HepG2 (cell line): Measurements from ENCODE around the gene TCEANC2. TPM values are rescaled to one million over a fixed set of nuclear protein-coding genes. Genes with fewer than 3 reads are reported as not detected.
A peak's percentile ranks its signal among the peaks of the same experiment; 100 is the strongest.

Experiments used
- ASH2L ChIP-seq: fragments of 300-600, 200-600 bp; sonication (generic); IDR thresholded peaks from 2 replicates; pipeline ENCODE4 v1.7.0; 2017; ENCODE audit warnings: low read depth, mild to moderate bottlenecking, moderate library complexity, mixed read lengths, low read length; ENCODE audit not compliant: insufficient read length
- CEBPG ChIP-seq: IDR thresholded peaks from 2 replicates; pipeline ENCODE4 v1.6.1; 2016
- FOXP1 ChIP-seq, 2 experiments: fragments of 450-650 bp in 1 of 2; IDR thresholded peaks; 2 replicates each; pipeline ENCODE4 v1.6.1; 2017 to 2018; ENCODE audit warnings: antibody characterized with exemption in 1 of 2
- GABPA ChIP-seq, 2 experiments: IDR thresholded peaks; 2 replicates each; pipeline ENCODE4 v1.6.1; 2011 to 2016; ENCODE audit warnings: low read depth in 2 of 2, low read length in 1 of 2, missing biosample characterization in 1 of 2, missing genetic modification characterization in 1 of 2
- GATAD2A ChIP-seq: IDR thresholded peaks from 2 replicates; pipeline ENCODE4 v1.6.1; 2016
- KDM5A ChIP-seq: fragments of 200-600 bp; sonication (generic); IDR thresholded peaks from 2 replicates; pipeline ENCODE4 v1.7.0; 2018; ENCODE audit warnings: antibody characterized with exemption, mild to moderate bottlenecking, low read length, borderline replicate concordance
- NCOA1 ChIP-seq: sonication (generic); formaldehyde crosslinking; IDR thresholded peaks from 2 replicates; pipeline ENCODE4 v1.9.0; 2021; ENCODE audit warnings: missing genetic modification reagents
- NCOA2 ChIP-seq: sonication (generic); formaldehyde crosslinking; IDR thresholded peaks from 2 replicates; pipeline ENCODE4 v1.8.0; 2022; ENCODE audit warnings: inconsistent platforms
- NR2C2 ChIP-seq: sonication (generic); formaldehyde crosslinking; IDR thresholded peaks from 2 replicates; pipeline ENCODE4 v1.4.0; 2020; ENCODE audit warnings: missing genetic modification reagents, mild to moderate bottlenecking, moderate library complexity, borderline replicate concordance
- RAD51 ChIP-seq: fragments of 450-650 bp; IDR thresholded peaks from 2 replicates; pipeline ENCODE4 v1.6.1; 2016; ENCODE audit warnings: borderline replicate concordance
- RXRB ChIP-seq: IDR thresholded peaks from 2 replicates; pipeline ENCODE4 v1.6.1; 2016; ENCODE audit warnings: borderline replicate concordance, missing genetic modification reagents, missing compliant biosample characterization
- SAP130 ChIP-seq: IDR thresholded peaks from 2 replicates; pipeline ENCODE4 v1.6.1; 2016; ENCODE audit warnings: low read depth
- SMAD9 ChIP-seq: sonication (generic); formaldehyde crosslinking; IDR thresholded peaks from 2 replicates; pipeline ENCODE4 v1.5.1; 2020; ENCODE audit warnings: mild to moderate bottlenecking, missing genetic modification reagents
- SMC3 ChIP-seq: IDR thresholded peaks from 2 replicates; pipeline ENCODE4 v1.6.1; 2011; ENCODE audit warnings: low read length, improper control_type of control experiment
- STAG1 ChIP-seq: sonication (generic); formaldehyde crosslinking; IDR thresholded peaks from 2 replicates; pipeline ENCODE4 v1.4.0; 2020; ENCODE audit warnings: missing genetic modification reagents
- ZBED4 ChIP-seq: sonication (generic); formaldehyde crosslinking; IDR thresholded peaks from 2 replicates; pipeline ENCODE4 v1.4.0; 2020; ENCODE audit warnings: missing genetic modification reagents, borderline replicate concordance
- ZBTB14 ChIP-seq: sonication (generic); formaldehyde crosslinking; IDR thresholded peaks from 2 replicates; pipeline ENCODE4 v1.4.0; 2020; ENCODE audit warnings: missing genetic modification reagents
- ZNF703 ChIP-seq: sonication (generic); formaldehyde crosslinking; IDR thresholded peaks from 2 replicates; pipeline ENCODE4 v1.5.1; 2020; ENCODE audit warnings: missing genetic modification reagents, mild to moderate bottlenecking, moderate library complexity, borderline replicate concordance
- ZNF782 ChIP-seq: sonication (generic); formaldehyde crosslinking; IDR thresholded peaks from 2 replicates; pipeline ENCODE4 v1.4.0; 2020; ENCODE audit warnings: missing genetic modification reagents, mild to moderate bottlenecking, borderline replicate concordance
- ZSCAN29 ChIP-seq: sonication (generic); formaldehyde crosslinking; conservative IDR thresholded peaks from 2 replicates; pipeline ENCODE4 v1.4.0; 2020; ENCODE audit warnings: mild to moderate bottlenecking, missing genetic modification reagents
- polyA plus RNA-seq, 8 experiments: library from polyadenylated mRNA; depleted of rRNA in 3 of 8; stranded (reverse) in 7 of 8; unstranded in 1 of 8; fragments of >200 nt; fragmentation: Illumina TruSeq in 4 of 8; extraction: Trizol in 4 of 8; gene quantifications; 2 replicates each; pipeline versions ENCODE4 v1.2.1 to v1.2.3, GENCODE V29; 2011 to 2016; ENCODE audit warnings: low read depth in 4 of 8, missing spikeins in 1 of 8, mixed read lengths in 1 of 8; ENCODE audit not compliant: insufficient read depth in 1 of 8
- total RNA-seq, 5 experiments: library from RNA; depleted of rRNA; stranded (reverse); fragments of >200 nt; fragmentation: Illumina TruSeq; extraction: Trizol; gene quantifications; 2 replicates each; pipeline ENCODE4 v1.2.3, GENCODE V29; 2016; ENCODE audit warnings: low read depth in 1 of 5
- TF ChIP-seq, protein P1 (sequence below): sonication (generic); formaldehyde crosslinking; IDR thresholded peaks from 2 replicates; pipeline ENCODE4 v1.5.1; 2020; ENCODE audit warnings: mild to moderate bottlenecking, missing genetic modification reagents, moderate library complexity
- TF ChIP-seq, protein P2 (sequence below): IDR thresholded peaks from 2 replicates; pipeline ENCODE4 v1.6.1; 2016; ENCODE audit warnings: low read depth

Gene TCEANC2
- total and polyA plus RNA-seq, 2 of the 13 experiments (the other 11 are each of a cell fraction or from before 2014, with no cell fraction given), result 3.8 to 5.0 TPM

DNA sequence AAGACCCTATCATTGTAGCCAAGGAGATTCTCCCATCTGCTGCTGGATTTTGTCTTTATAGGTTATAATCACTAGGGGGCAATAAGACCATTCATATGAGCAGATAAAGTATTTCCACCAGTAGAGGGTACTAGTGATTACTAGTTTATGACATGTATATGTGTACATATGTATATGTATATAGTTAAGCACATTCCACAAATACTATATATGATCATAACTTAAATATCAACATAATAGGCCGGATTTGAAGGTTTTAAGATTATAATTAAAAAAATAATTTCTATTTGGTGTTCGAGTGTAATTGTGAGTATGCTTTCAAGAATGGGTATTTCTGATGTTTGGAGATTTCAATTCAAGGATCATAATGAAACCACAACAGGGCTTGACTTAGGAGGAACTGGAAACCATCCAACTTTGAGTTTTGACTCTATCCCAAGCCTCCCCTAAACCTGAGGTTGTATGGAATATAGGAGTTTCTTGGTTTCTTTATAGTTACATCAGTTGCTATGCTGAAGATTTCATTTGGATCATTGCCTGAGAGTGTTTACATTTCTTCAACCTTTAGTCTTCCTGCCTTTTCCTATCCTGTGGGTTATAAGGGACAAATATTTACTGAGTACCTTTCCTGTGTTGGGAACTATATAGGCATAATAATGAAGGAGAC, 16.9 kb downstream of the TCEANC2 start (continued):
- TF ChIP-seq, protein P1, sequence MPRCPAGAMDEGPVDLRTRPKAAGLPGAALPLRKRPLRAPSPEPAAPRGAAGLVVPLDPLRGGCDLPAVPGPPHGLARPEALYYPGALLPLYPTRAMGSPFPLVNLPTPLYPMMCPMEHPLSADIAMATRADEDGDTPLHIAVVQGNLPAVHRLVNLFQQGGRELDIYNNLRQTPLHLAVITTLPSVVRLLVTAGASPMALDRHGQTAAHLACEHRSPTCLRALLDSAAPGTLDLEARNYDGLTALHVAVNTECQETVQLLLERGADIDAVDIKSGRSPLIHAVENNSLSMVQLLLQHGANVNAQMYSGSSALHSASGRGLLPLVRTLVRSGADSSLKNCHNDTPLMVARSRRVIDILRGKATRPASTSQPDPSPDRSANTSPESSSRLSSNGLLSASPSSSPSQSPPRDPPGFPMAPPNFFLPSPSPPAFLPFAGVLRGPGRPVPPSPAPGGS, result no peak
- TF ChIP-seq SAP130 (peak; percentile 60), ZNF782 (CRISPR knock-in tag) (no peak), RXRB (CRISPR knock-in tag) (peak; percentile 77), ZBED4 (CRISPR knock-in tag) (no peak), NCOA1 (no peak), ZNF703 (no peak), ZBTB14 (no peak), GABPA (IDR thresholded peaks at IDR 0.05; ENCODE audit: low read depth, low read length) (no peak), GABPA (CRISPR knock-in tag; IDR thresholded peaks at IDR 0.05; ENCODE audit: low read depth) (peak; percentile 22; the same call in 1 of the 2 replicates), NR2C2 (CRISPR knock-in tag) (peak; percentile 44; the same call in 1 of the 2 replicates), STAG1 (CRISPR knock-in tag) (peak; percentile 79), ZSCAN29 (CRISPR knock-in tag) (0 out of 2 replicates have a peak, but pooled peaks have one; percentile 22), NCOA2 (peak; percentile 65), CEBPG (CRISPR knock-in tag) (peak; percentile 66; the same call in 1 of the 2 replicates), SMC3 (peak; percentile 75; the same call in 1 of the 2 replicates), KDM5A (peak; percentile 65; the same call in 1 of the 2 replicates), SMAD9 (CRISPR knock-in tag) (no peak), RAD51 (no peak), GATAD2A (CRISPR knock-in tag) (peak; percentile 39; the same call in 1 of the 2 replicates), FOXP1 (IDR thresholded peaks at IDR 0.05) (no peak), FOXP1 (CRISPR knock-in tag; IDR thresholded peaks at IDR 0.05) (peak; percentile 65), ASH2L (peak; percentile 31)
- TF ChIP-seq, protein P2, sequence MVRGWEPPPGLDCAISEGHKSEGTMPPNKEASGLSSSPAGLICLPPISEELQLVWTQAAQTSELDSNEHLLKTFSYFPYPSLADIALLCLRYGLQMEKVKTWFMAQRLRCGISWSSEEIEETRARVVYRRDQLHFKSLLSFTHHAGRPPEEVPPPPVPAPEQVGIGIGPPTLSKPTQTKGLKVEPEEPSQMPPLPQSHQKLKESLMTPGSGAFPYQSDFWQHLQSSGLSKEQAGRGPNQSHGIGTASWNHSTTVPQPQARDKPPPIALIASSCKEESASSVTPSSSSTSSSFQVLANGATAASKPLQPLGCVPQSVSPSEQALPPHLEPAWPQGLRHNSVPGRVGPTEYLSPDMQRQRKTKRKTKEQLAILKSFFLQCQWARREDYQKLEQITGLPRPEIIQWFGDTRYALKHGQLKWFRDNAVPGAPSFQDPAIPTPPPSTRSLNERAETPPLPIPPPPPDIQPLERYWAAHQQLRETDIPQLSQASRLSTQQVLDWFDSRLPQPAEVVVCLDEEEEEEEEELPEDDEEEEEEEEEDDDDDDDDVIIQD, result peak; percentile 22; the same call in 1 of the 2 replicates
